Measurements from ENCODE around the gene SHISA3. TPM values are rescaled to one million over a fixed set of nuclear protein-coding genes. Genes with fewer than 3 reads are reported as not detected.

SHISA3 gene
- total RNA-seq, 1 donor from 2014 or later = 3.0 TPM

DNA sequence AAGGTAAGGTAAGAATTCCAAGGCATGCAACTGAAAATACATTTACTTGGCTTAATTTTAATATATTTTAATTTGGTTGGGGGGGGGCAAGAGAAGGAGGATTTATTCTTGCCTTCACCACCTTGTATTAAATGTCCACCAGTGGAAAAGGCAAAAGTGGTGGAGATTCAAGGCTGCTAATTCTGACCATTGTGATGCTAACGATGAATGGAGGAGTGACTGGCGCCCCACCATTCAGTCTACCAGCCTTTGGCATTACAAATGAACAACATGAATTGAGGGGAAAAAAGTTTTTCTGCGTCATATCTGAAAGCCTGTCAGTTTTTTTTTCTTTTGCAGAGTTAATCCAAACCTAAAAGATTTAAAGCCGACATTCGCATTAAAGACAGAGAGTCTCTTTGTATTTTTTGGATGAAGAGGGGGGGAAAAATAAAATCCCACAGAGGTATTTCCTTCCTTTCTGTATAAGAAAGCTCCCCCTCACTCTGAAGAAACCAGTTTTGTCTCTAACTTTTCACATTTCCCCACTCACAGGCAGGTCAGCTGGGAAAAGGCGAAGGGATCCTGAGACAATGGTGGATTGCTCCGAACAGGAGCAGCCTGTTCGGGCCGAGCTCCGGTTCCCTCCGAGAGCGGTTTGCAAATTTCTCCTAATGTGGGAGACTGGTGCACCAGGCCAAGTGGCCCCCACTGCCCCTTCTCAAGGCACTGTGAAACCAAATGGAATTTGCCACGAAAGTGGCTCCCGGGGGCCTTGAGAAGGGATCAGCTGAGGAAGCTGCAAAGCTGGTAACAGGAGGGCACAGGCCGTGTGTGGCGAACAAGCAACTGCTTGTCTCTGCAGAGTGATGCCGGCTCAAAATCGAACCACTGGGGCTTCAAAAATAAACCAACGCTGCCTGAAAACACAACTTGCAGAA lies 28.1 kb downstream of the SHISA3 start:
- Mint-ChIP-seq H3K9me3 (no peaks in the 10 kb centered on the region), H3K4me1 (ENCODE audit: unreplicated experiment) (no peaks in the 10 kb centered on the region), H3K27ac (no peak overlapping the region), H3K27me3 (no peaks in the 10 kb centered on the region), H3K4me3 (no peak overlapping the region), H3K36me3 (no peaks in the 10 kb centered on the region)
- TF ChIP-seq, protein P1, sequence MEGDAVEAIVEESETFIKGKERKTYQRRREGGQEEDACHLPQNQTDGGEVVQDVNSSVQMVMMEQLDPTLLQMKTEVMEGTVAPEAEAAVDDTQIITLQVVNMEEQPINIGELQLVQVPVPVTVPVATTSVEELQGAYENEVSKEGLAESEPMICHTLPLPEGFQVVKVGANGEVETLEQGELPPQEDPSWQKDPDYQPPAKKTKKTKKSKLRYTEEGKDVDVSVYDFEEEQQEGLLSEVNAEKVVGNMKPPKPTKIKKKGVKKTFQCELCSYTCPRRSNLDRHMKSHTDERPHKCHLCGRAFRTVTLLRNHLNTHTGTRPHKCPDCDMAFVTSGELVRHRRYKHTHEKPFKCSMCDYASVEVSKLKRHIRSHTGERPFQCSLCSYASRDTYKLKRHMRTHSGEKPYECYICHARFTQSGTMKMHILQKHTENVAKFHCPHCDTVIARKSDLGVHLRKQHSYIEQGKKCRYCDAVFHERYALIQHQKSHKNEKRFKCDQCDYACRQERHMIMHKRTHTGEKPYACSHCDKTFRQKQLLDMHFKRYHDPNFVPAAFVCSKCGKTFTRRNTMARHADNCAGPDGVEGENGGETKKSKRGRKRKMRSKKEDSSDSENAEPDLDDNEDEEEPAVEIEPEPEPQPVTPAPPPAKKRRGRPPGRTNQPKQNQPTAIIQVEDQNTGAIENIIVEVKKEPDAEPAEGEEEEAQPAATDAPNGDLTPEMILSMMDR (conservative IDR thresholded peaks at IDR 0.05) = no peak
- DNase-seq (ENCODE audit: extremely low spot score, unreplicated experiment) = no peak

DNA sequence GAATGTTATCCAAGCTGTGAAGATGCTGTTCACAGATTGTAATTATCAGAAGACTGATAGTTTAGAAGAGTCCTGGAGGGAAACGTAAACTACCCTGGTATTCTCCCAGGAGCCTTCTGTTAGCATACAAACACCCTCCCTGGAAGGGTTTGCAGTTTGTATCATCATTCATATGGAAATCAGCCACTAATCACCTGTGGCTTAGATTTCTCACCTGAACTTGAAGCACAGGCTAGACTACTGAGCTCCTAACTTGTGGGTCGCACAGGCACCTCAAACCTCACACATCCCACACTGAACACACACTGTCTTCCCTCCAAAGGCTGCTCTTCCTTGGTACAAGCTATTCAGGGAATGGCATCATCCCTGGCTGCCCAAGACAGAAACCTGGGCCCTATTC lies 30.7 kb downstream of the SHISA3 start:
- H3K9me3 Mint-ChIP-seq = no peaks in the 10 kb centered on the region
- no peaks in the 10 kb centered on the region for H3K4me1 Mint-ChIP-seq (ENCODE audit: unreplicated experiment)
- no peak overlapping the region for H3K4me3 Mint-ChIP-seq
- H3K27me3 Mint-ChIP-seq = no peaks in the 10 kb centered on the region
- TF ChIP-seq, protein P1 (conservative IDR thresholded peaks at IDR 0.05) = no peak
- H3K36me3 Mint-ChIP-seq = no peaks in the 10 kb centered on the region
- no peak for DNase-seq (ENCODE audit: extremely low spot score, unreplicated experiment)
- no peak overlapping the region for H3K27ac Mint-ChIP-seq

DNA sequence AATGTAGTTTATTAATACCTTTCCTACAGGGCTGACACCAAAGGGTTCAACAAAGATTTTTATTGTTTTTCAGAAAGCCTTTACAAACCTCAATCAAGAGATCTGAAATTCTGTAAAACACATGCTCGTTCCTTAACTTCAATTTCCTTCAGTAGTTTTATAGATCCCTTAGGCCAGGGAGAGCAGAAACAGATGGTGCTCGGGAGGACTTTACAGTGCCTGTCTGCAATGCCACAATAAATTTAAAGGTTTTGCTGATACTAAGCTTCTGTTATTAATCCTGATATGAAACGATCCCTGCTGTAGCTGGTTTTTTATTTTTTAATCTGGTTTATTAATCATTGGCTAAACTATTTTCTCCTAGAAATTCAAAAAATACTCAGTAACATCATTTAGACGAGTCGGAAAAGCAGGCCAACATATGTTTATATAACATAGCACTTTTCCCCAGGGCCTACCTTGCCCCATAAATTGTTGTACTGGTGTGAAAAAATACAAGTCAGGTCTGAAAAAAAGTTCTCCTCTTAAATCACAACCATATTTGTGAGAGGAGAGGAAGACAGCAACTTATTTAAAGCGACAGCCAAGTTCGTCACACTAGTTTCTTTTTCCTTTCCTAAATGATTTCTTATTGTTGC lies 39.8 kb downstream of the SHISA3 start:
- Mint-ChIP-seq H3K4me3 (no peak overlapping the region), H3K36me3 (peaks cover 3% of the 10 kb centered on the region), H3K27ac (no peak overlapping the region), H3K27me3 (no peaks in the 10 kb centered on the region), H3K9me3 (no peaks in the 10 kb centered on the region), H3K4me1 (ENCODE audit: unreplicated experiment) (peaks cover 5% of the 10 kb centered on the region)
- TF ChIP-seq, protein P1 (conservative IDR thresholded peaks at IDR 0.05) = no peak
- no peak for DNase-seq (ENCODE audit: extremely low spot score, unreplicated experiment)

DNA sequence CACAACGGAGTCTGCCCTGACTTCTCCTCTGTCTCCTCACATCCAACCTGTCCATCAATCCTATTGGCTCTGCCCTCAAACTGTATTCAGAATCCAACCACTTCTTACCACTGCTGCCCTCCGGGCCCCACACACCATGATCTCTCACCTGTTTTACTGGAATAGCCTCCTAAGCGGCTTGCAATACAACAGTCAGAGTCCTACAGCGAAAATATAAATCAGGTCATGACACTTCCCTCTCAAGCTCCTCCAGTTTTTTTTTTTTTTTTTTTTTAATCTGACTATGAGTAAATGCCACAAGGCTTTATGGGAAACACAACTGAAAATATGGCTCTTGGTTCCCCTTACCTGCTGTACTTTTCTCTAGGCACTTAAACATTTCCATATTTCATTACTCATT lies 42.8 kb downstream of the SHISA3 start:
- Mint-ChIP-seq H3K27ac (no peak overlapping the region), H3K36me3 (peaks cover 3% of the 10 kb centered on the region), H3K4me3 (no peak overlapping the region), H3K27me3 (no peaks in the 10 kb centered on the region), H3K4me1 (ENCODE audit: unreplicated experiment) (peaks cover 10% of the 10 kb centered on the region), H3K9me3 (no peaks in the 10 kb centered on the region)
- no peak for DNase-seq (ENCODE audit: extremely low spot score, unreplicated experiment)
- TF ChIP-seq, protein P1 (conservative IDR thresholded peaks at IDR 0.05) = no peak

DNA sequence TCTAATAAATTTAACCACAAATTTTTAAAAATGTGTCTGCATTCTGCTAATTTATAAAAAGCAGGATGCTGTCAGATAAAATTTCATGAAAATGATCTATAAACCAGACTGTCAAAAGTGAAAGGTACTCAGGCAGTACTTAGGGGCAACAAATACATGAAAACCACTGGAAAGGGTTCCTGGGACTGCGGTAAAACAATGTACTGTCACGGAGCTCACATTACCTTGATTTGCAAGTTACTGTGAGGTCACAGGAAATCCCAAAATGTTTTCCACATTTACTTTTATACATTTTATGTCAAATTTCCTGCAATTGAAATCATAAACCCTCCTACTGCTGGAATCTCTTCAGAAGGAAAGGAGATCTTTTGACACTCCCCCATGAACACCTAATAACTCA lies 45.3 kb downstream of the SHISA3 start:
- Mint-ChIP-seq H3K36me3 (no peaks in the 10 kb centered on the region), H3K27me3 (no peaks in the 10 kb centered on the region), H3K27ac (no peak overlapping the region), H3K4me1 (ENCODE audit: unreplicated experiment) (peaks cover 9% of the 10 kb centered on the region), H3K9me3 (no peaks in the 10 kb centered on the region), H3K4me3 (no peak overlapping the region)
- no peak for DNase-seq (ENCODE audit: extremely low spot score, unreplicated experiment)
- TF ChIP-seq, protein P1 (conservative IDR thresholded peaks at IDR 0.05) = no peak

Data from type B pancreatic cell (in vitro differentiated cells).